DND-41 (cell line): ENCODE data around the gene SLC36A4.

ENCODE experiments used
- CTCF ChIP-seq: IDR thresholded peaks from 2 replicates; pipeline ENCODE4 v1.5.1; 2012; ENCODE audit warnings: borderline replicate concordance, low read length, moderate library complexity, mild to moderate bottlenecking; ENCODE audit not compliant: poor library complexity, severe bottlenecking; ENCODE audit errors: extremely low read depth
- EZH2 ChIP-seq: IDR thresholded peaks from 3 replicates; pipeline ENCODE4 v1.6.1; 2012; ENCODE audit warnings: borderline replicate concordance, low read depth, mild to moderate bottlenecking, moderate library complexity, low read length, inconsistent platforms; ENCODE audit not compliant: severe bottlenecking

- TF ChIP-seq CTCF (no peak), EZH2 (no peak)
Observed at GRCh38 chr11:93155738-93156137, 42.1 kb downstream of the SLC36A4 start.
